OCI-LY1 (cell line): ENCODE data around the gene TNS3.

Experiments used
- H2AFZ ChIP-seq: fragments of 200-600 bp; sonication (generic), shearing (Covaris generic); 2 replicates; pipeline ENCODE4 v1.6.0; 2014; ENCODE audit warnings: antibody characterized with exemption, mild to moderate bottlenecking, low read length
- H3F3A ChIP-seq: fragments of 200-600 bp; sonication (generic), shearing (Covaris generic); 2 replicates; pipeline ENCODE4 v1.6.0; 2014; ENCODE audit warnings: mild to moderate bottlenecking, antibody characterized with exemption, low read length, moderate library complexity; ENCODE audit not compliant: insufficient read depth
- H3K27ac ChIP-seq: fragments of 200-600 bp; sonication (generic); 2 replicates; pipeline ENCODE4 v1.5.1; 2014; ENCODE audit warnings: low read length, mixed run types, mild to moderate bottlenecking, low read depth; ENCODE audit not compliant: poor library complexity, severe bottlenecking
- H3K27me3 ChIP-seq: fragments of 200-600 bp; sonication (generic); 2 replicates; pipeline ENCODE4 v1.6.0; 2014; ENCODE audit warnings: antibody characterized with exemption, mild to moderate bottlenecking, low read length, moderate library complexity; ENCODE audit not compliant: insufficient read depth
- H3K36me3 ChIP-seq: fragments of 200-600 bp; sonication (generic); 2 replicates; pipeline ENCODE4 v1.6.1; 2014; ENCODE audit warnings: mild to moderate bottlenecking, antibody characterized with exemption, low read length, moderate library complexity, mixed read lengths; ENCODE audit not compliant: insufficient read depth
- H3K4me1 ChIP-seq: fragments of 200-600 bp; sonication (generic); 2 replicates; pipeline ENCODE4 v1.5.1; 2014; ENCODE audit warnings: mild to moderate bottlenecking, low read length, moderate library complexity; ENCODE audit not compliant: insufficient read depth, severe bottlenecking
- H3K4me2 ChIP-seq: fragments of 200-600 bp; sonication (generic), shearing (Covaris generic); 2 replicates; pipeline ENCODE4 v1.6.1; 2014; ENCODE audit warnings: low read length
- H3K4me3 ChIP-seq: fragments of 200-600 bp; sonication (generic); 2 replicates; pipeline ENCODE4 v1.5.1; 2014; ENCODE audit warnings: low read length, low read depth, mild to moderate bottlenecking, mixed read lengths; ENCODE audit not compliant: poor library complexity, severe bottlenecking
- H3K79me2 ChIP-seq: fragments of 200-600 bp; shearing (Covaris generic); 2 replicates; pipeline ENCODE4 v1.6.1; 2016; ENCODE audit warnings: mixed run types, low read length, mixed read lengths; ENCODE audit not compliant: insufficient read depth
- H3K9ac ChIP-seq: fragments of 200-600 bp; sonication (generic), shearing (Covaris generic); 2 replicates; pipeline ENCODE4 v1.6.1; 2014; ENCODE audit warnings: mild to moderate bottlenecking, low read length, mixed read lengths
- H3K9me2 ChIP-seq: fragments of 200-600 bp; sonication (generic), shearing (Covaris generic); 2 replicates; pipeline ENCODE4 v1.6.1; 2014; ENCODE audit warnings: low read depth, mild to moderate bottlenecking, low read length, mixed read lengths
- H3K9me3 ChIP-seq: fragments of 200-600 bp; shearing (Covaris generic); 2 replicates; pipeline ENCODE4 v1.6.1; 2014; ENCODE audit warnings: low read length, mixed read lengths
- H4K20me1 ChIP-seq: fragments of 200-600 bp; sonication (generic), shearing (Covaris generic); 2 replicates; pipeline ENCODE4 v1.6.0; 2016; ENCODE audit warnings: mild to moderate bottlenecking, low read length; ENCODE audit not compliant: insufficient read depth
- CTCF ChIP-seq: fragments of 200-600 bp; sonication (generic), shearing (Covaris generic); IDR thresholded peaks from 2 replicates; pipeline ENCODE4 v1.5.1; 2017; ENCODE audit warnings: mild to moderate bottlenecking, antibody characterized with exemption, low read length, moderate library complexity, mixed read lengths
- EZH2 ChIP-seq: fragments of 200-600 bp; sonication (generic), shearing (Covaris generic); IDR thresholded peaks from 2 replicates; pipeline ENCODE4 v1.8.0; 2017; ENCODE audit warnings: borderline replicate concordance, mixed run types, mild to moderate bottlenecking, antibody characterized with exemption, low read length, moderate library complexity, mixed read lengths

TNS3 gene

GRCh38 chr7:47292832-47293309 is 289.0 kb downstream of the TNS3 start:
- Histone ChIP-seq H3K27ac (no peak overlapping the region), H4K20me1 (no peaks in the 10 kb centered on the region), H3K4me1 (peaks cover 14% of the 10 kb centered on the region), H3K4me3 (no peak overlapping the region), H3F3A (no peaks in the 10 kb centered on the region), H3K9me3 (no peaks in the 10 kb centered on the region), H3K27me3 (no peaks in the 10 kb centered on the region), H3K4me2 (no peak overlapping the region), H2AFZ (no peak overlapping the region), H3K36me3 (peaks cover 96% of the 10 kb centered on the region), H3K9me2 (no peaks in the 10 kb centered on the region), H3K9ac (no peak overlapping the region), H3K79me2 (no peaks in the 10 kb centered on the region)
- no peak for TF ChIP-seq CTCF
- no peak for TF ChIP-seq EZH2

DNA sequence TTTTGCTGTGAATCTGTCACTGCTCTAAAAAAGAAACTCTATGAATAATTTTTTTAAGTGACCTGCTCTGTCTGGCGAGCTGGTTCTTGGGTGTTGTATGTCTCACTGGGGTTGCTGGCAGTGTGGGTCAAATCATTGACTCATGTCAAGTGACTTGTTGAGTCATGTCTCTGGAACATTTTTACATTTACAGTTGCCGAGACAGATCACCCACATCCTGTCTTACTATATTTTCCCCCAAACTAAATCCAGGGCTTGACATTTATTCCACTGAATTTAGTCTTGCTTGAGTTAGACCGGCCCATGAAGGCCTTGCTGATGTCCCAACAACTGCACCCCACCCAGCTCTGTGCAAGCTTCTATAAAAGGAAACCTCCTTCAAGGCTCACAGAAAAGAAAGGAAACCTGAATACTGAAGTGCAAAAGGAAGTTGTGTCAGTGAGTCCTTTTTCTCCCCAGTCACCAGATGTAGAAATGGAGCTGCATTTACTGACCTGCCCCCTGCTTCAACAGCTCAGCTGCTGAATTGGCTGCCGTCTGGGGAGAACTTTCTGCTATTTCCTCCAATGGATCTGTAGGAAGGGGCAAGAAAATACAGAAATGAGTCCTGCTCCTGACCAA is 290.3 kb downstream of the TNS3 start:
- Histone ChIP-seq H4K20me1 (no peaks in the 10 kb centered on the region), H3K27me3 (no peaks in the 10 kb centered on the region), H3K4me3 (no peak overlapping the region), H3K4me2 (peak overlapping the region; percentile 31; the same call in 1 of the 2 replicates), H3K9me2 (no peaks in the 10 kb centered on the region), H3K9ac (no peak overlapping the region), H3K79me2 (no peaks in the 10 kb centered on the region), H3K9me3 (no peaks in the 10 kb centered on the region; the same call in 1 of the 2 replicates), H3K36me3 (peaks cover 100% of the 10 kb centered on the region), H3F3A (no peaks in the 10 kb centered on the region), H3K4me1 (peaks cover 14% of the 10 kb centered on the region), H2AFZ (no peak overlapping the region), H3K27ac (peak overlapping the region; percentile 61)
- TF ChIP-seq CTCF (no peak), EZH2 (no peak)

GRCh38 chr7:47290867-47291266 is 291.0 kb downstream of the TNS3 start:
- Histone ChIP-seq H3K9ac (no peak overlapping the region), H3K4me3 (no peak overlapping the region), H3K79me2 (no peaks in the 10 kb centered on the region), H3K27me3 (no peaks in the 10 kb centered on the region), H3K9me2 (no peaks in the 10 kb centered on the region), H3F3A (no peaks in the 10 kb centered on the region), H3K4me1 (peaks cover 14% of the 10 kb centered on the region), H3K9me3 (peaks cover 5% of the 10 kb centered on the region; the same call in 1 of the 2 replicates), H3K4me2 (0 out of 2 replicates have a peak overlapping the region, but pooled peaks have one; percentile 31), H3K36me3 (peaks cover 100% of the 10 kb centered on the region), H3K27ac (peak overlapping the region; percentile 61), H4K20me1 (no peaks in the 10 kb centered on the region), H2AFZ (no peak overlapping the region)
- TF ChIP-seq EZH2 (no peak), CTCF (no peak)
